ENCODE results near the gene SENP5. TPM values are rescaled to one million over a fixed set of nuclear protein-coding genes. Genes with fewer than 3 reads are reported as not detected.

SENP5 gene
- total RNA-seq, 2 donors from 2014 or later: 29.4 to 77.6 TPM

- no peaks in the 10 kb centered on the region for H3K36me3 ChIP-seq
- no peak for DNase-seq (ENCODE audit: low spot score)
- TF ChIP-seq CTCF (IDR thresholded peaks at IDR 0.05): no peak
- H3K4me3 ChIP-seq: no peak overlapping the region
- ATAC-seq (ENCODE audit: insufficient number of reproducible peaks, low FRiP score, low read depth): no peak
- H3K9me3 ChIP-seq: no peaks in the 10 kb centered on the region
- H3K4me1 ChIP-seq (ENCODE audit: control insufficient read depth in 1 of 2, low read depth in 2 of 2): peaks cover 2 to 11% of the 10 kb centered on the region in 2 donors
- H3K27me3 ChIP-seq (replicated peaks; ENCODE audit: insufficient read depth): no peaks in the 10 kb centered on the region
- no peak overlapping the region for H3K27ac ChIP-seq
These were observed 7.5 kb downstream of the SENP5 start for GRCh38 chr3:196875258-196875657.

- Histone ChIP-seq H3K27me3 (replicated peaks; ENCODE audit: insufficient read depth) (no peaks in the 10 kb centered on the region), H3K9me3 (no peaks in the 10 kb centered on the region), H3K4me3 (no peak overlapping the region), H3K27ac (no peak overlapping the region), H3K36me3 (peaks cover 13% of the 10 kb centered on the region), H3K4me1 (ENCODE audit: control insufficient read depth in 1 of 2, low read depth in 2 of 2) (no peaks in the 10 kb centered on the region)
- DNase-seq (ENCODE audit: low spot score) (no peak), ATAC-seq (ENCODE audit: insufficient number of reproducible peaks, low FRiP score, low read depth) (no peak)
- no peak for TF ChIP-seq CTCF (IDR thresholded peaks at IDR 0.05)
These were observed 15.6 kb downstream of the SENP5 start for GRCh38 chr3:196883361-196883760.

- Histone ChIP-seq H3K27ac (no peak overlapping the region), H3K4me1 (ENCODE audit: control insufficient read depth in 1 of 2, low read depth in 2 of 2) (peaks cover 0 to 3% of the 10 kb centered on the region in 2 donors), H3K4me3 (no peak overlapping the region), H3K9me3 (no peaks in the 10 kb centered on the region), H3K27me3 (replicated peaks; ENCODE audit: insufficient read depth) (no peaks in the 10 kb centered on the region), H3K36me3 (peaks cover 13% of the 10 kb centered on the region)
- no peak for TF ChIP-seq CTCF (IDR thresholded peaks at IDR 0.05)
- ATAC-seq (ENCODE audit: insufficient number of reproducible peaks, low FRiP score, low read depth): no peak
- DNase-seq (ENCODE audit: low spot score): no peak
These were observed 18.4 kb downstream of the SENP5 start for GRCh38 chr3:196886144-196886543.

GRCh38 chr3:196889844-196890708 lies 22.4 kb downstream of the SENP5 start:
- no peak overlapping the region for H3K27ac ChIP-seq
- H3K9me3 ChIP-seq: no peaks in the 10 kb centered on the region
- no peaks in the 10 kb centered on the region for H3K27me3 ChIP-seq (replicated peaks; ENCODE audit: insufficient read depth)
- peaks cover 13% of the 10 kb centered on the region for H3K36me3 ChIP-seq
- no peak for DNase-seq (ENCODE audit: low spot score)
- peaks cover 0 to 8% of the 10 kb centered on the region in 2 donors for H3K4me1 ChIP-seq (ENCODE audit: control insufficient read depth in 1 of 2, low read depth in 2 of 2)
- ATAC-seq (ENCODE audit: insufficient number of reproducible peaks, low FRiP score, low read depth): no peak
- no peak overlapping the region for H3K4me3 ChIP-seq
- TF ChIP-seq CTCF (IDR thresholded peaks at IDR 0.05): no peak

GRCh38 chr3:196894557-196895295 lies 27.0 kb downstream of the SENP5 start:
- H3K4me3 ChIP-seq: no peak overlapping the region
- DNase-seq (ENCODE audit: low spot score) (no peak), ATAC-seq (ENCODE audit: insufficient number of reproducible peaks, low FRiP score, low read depth) (no peak)

More at GRCh38 chr3:196894557-196895295, 27.0 kb downstream of the SENP5 start:
- Histone ChIP-seq H3K27ac (no peak overlapping the region), H3K36me3 (no peaks in the 10 kb centered on the region), H3K27me3 (replicated peaks; ENCODE audit: insufficient read depth) (no peaks in the 10 kb centered on the region), H3K9me3 (no peaks in the 10 kb centered on the region), H3K4me1 (ENCODE audit: control insufficient read depth in 1 of 2, low read depth in 2 of 2) (peaks cover 0 to 5% of the 10 kb centered on the region in 2 donors)
- no peak for TF ChIP-seq CTCF (IDR thresholded peaks at IDR 0.05)

All from thoracic aorta (tissue), 2 donors.